PC-9 (cell line): Measurements from ENCODE around the gene GCNT2. TPM values are rescaled to one million over a fixed set of nuclear protein-coding genes. Genes with fewer than 3 reads are reported as not detected.

ENCODE experiments used
- BruUV-seq: library from RNA; stranded (reverse); fragments of 400-500 nt; replicated peaks from 2 replicates; lab custom pipeline; 2021; lab: Mats Ljungman, UMichigan
- CTCF ChIA-PET: fragments of 300-600 bp; sonication (Branson Sonifier 250); formaldehyde crosslinking; loops from one replicate; lab custom pipeline; 2022; ENCODE audit warnings: antibody characterized with exemption; lab: Charles Lee
- POLR2A ChIA-PET: fragments of 300-600 bp; sonication (Branson Sonifier 250); formaldehyde crosslinking; loops from one replicate; lab custom pipeline; 2022; ENCODE audit warnings: antibody characterized with exemption; ENCODE audit not compliant: unreplicated experiment; lab: Charles Lee
- DNase-seq, 2 experiments: peaks; one replicate each; pipeline versions ENCODE4 v3.0.0 to v3.0.0-alpha.2; 2015 to 2022; ENCODE audit warnings: mixed read lengths in 1 of 2
- H2AFZ ChIP-seq: fragments of 200-600 bp; sonication (generic); 2 replicates; pipeline ENCODE4 v1.8.1; 2017; ENCODE audit warnings: antibody characterized with exemption
- H3F3A ChIP-seq: fragments of 200-600 bp; sonication (generic); 2 replicates; pipeline ENCODE4 v1.8.1; 2017; ENCODE audit warnings: antibody characterized with exemption, mild to moderate bottlenecking, low read depth; ENCODE audit not compliant: insufficient read depth
- H3K27ac ChIP-seq: fragments of 200-600 bp; sonication (generic); 2 replicates; pipeline ENCODE4 v1.6.1; 2016; ENCODE audit warnings: mixed run types
- H3K27me3 ChIP-seq: fragments of 200-600 bp; sonication (generic); 2 replicates; pipeline ENCODE4 v1.6.1; 2016; ENCODE audit warnings: low read depth, mixed run types; ENCODE audit not compliant: insufficient read depth
- H3K36me3 ChIP-seq: fragments of 200-600 bp; sonication (generic); 2 replicates; pipeline ENCODE4 v1.6.1; 2016; ENCODE audit warnings: low read depth, mixed run types
- H3K4me1 ChIP-seq: fragments of 200-600 bp; sonication (generic); replicated peaks from 2 replicates; pipeline ENCODE4 v1.6.1; 2016; ENCODE audit warnings: mixed run types; ENCODE audit not compliant: insufficient read depth
- H3K4me2 ChIP-seq: fragments of 200-600 bp; sonication (generic); 2 replicates; pipeline ENCODE4 v1.6.1; 2017; ENCODE audit warnings: mixed run types
- H3K4me3 ChIP-seq: fragments of 200-600 bp; sonication (generic); 2 replicates; pipeline ENCODE4 v1.6.1; 2016; ENCODE audit warnings: mixed run types
- H3K79me2 ChIP-seq: fragments of 200-600 bp; sonication (generic); 2 replicates; pipeline ENCODE4 v1.6.1; 2017; ENCODE audit warnings: low read depth, mixed run types
- H3K9me2 ChIP-seq: fragments of 200-600 bp; sonication (generic); 2 replicates; pipeline ENCODE4 v1.8.1; 2017; ENCODE audit warnings: mild to moderate bottlenecking; ENCODE audit not compliant: insufficient read depth
- H3K9me3 ChIP-seq: fragments of 200-600 bp; sonication (generic); 2 replicates; pipeline ENCODE4 v1.8.1; 2016; ENCODE audit warnings: low read depth; ENCODE audit not compliant: insufficient read depth
- H4K20me1 ChIP-seq: fragments of 200-600 bp; sonication (generic); 2 replicates; pipeline ENCODE4 v1.8.1; 2017; ENCODE audit not compliant: insufficient read depth
- EZH2 ChIP-seq: fragments of 200-600 bp; sonication (generic); IDR thresholded peaks from 2 replicates; pipeline ENCODE4 v1.8.0; 2017; ENCODE audit warnings: antibody characterized with exemption, low read depth
- intact Hi-C: fragments of 100-400 bp; cut with micrococcal nuclease; formaldehyde crosslinking; loops from one replicate; pipeline ENCODE4 v1.10.0; 2022; ENCODE audit not compliant: unreplicated experiment
- total RNA-seq: library from RNA; stranded (reverse); gene quantifications from 2 replicates; pipeline ENCODE4 v1.2.3, GENCODE V29; 2021
- TF ChIP-seq, protein P1 (sequence below): fragments of 200-600 bp; sonication (generic); conservative IDR thresholded peaks from 2 replicates; pipeline ENCODE4 v1.6.1; 2017; ENCODE audit warnings: mixed run types, antibody characterized with exemption, mild to moderate bottlenecking, moderate library complexity

The GCNT2 gene
- total RNA-seq, 1 experiment from 2014 or later: 35.7 TPM

- Histone ChIP-seq H3K4me3 (no peak overlapping the region), H3K79me2 (no peaks in the 10 kb centered on the region), H4K20me1 (no peaks in the 10 kb centered on the region), H3K9me3 (no peaks in the 10 kb centered on the region), H3K27ac (no peak overlapping the region), H3K4me1 (no peaks in the 10 kb centered on the region), H3K27me3 (no peaks in the 10 kb centered on the region), H3F3A (no peaks in the 10 kb centered on the region), H3K9me2 (no peaks in the 10 kb centered on the region), H2AFZ (no peak overlapping the region), H3K36me3 (no peaks in the 10 kb centered on the region), H3K4me2 (no peak overlapping the region)
- POLR2A ChIA-PET: no interaction called here
- intact Hi-C loops: no loop called here
- no peak for TF ChIP-seq EZH2
- TF ChIP-seq, protein P1, sequence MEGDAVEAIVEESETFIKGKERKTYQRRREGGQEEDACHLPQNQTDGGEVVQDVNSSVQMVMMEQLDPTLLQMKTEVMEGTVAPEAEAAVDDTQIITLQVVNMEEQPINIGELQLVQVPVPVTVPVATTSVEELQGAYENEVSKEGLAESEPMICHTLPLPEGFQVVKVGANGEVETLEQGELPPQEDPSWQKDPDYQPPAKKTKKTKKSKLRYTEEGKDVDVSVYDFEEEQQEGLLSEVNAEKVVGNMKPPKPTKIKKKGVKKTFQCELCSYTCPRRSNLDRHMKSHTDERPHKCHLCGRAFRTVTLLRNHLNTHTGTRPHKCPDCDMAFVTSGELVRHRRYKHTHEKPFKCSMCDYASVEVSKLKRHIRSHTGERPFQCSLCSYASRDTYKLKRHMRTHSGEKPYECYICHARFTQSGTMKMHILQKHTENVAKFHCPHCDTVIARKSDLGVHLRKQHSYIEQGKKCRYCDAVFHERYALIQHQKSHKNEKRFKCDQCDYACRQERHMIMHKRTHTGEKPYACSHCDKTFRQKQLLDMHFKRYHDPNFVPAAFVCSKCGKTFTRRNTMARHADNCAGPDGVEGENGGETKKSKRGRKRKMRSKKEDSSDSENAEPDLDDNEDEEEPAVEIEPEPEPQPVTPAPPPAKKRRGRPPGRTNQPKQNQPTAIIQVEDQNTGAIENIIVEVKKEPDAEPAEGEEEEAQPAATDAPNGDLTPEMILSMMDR: no peak
- DNase-seq: no peak
- CTCF ChIA-PET: interaction anchor here (0.6 kb wide), 1 partner anchor 102 kb away, joined by 5 read pairs; no protein-coding TSS in a partner anchor
- no TSS peak for BruUV-seq
These were observed 62.4 kb downstream of the GCNT2 start for GRCh38 chr6:10583509-10583901.

DNA sequence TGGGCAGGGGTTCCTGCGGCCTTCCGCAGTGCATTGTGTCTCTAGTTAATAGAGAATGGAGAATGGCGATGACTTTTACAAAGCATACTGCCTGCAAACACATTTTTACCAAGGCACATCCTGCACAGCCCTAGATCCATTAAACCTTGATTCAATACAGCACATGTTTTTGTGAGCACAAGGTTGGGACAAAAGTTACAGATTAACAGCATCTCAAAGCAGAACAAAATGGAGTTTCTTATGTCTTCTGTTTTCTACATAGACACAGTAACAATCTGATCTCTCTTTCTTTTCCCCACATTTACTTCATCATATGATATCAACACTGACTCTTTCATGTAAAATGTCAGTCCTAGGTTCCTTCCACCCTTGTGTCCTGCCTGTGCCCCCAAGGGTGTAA lies 63.5 kb downstream of the GCNT2 start:
- H3K4me3 ChIP-seq: no peak overlapping the region
- H3K27ac ChIP-seq: no peak overlapping the region
- intact Hi-C loops: no loop called here
- no peak for DNase-seq
- no peaks in the 10 kb centered on the region for H3K9me3 ChIP-seq
- no peaks in the 10 kb centered on the region for H3K36me3 ChIP-seq
- H3K4me2 ChIP-seq: no peak overlapping the region
- no TSS peak for BruUV-seq
- H3F3A ChIP-seq: no peaks in the 10 kb centered on the region
- H3K27me3 ChIP-seq: no peaks in the 10 kb centered on the region
- ChIA-PET POLR2A (no interaction called here), CTCF (no interaction called here)
- H2AFZ ChIP-seq: no peak overlapping the region
- H3K4me1 ChIP-seq: no peaks in the 10 kb centered on the region
- TF ChIP-seq EZH2: no peak
- TF ChIP-seq, protein P1: no peak
- H4K20me1 ChIP-seq: no peaks in the 10 kb centered on the region
- H3K9me2 ChIP-seq: no peaks in the 10 kb centered on the region
- H3K79me2 ChIP-seq: no peaks in the 10 kb centered on the region

DNA sequence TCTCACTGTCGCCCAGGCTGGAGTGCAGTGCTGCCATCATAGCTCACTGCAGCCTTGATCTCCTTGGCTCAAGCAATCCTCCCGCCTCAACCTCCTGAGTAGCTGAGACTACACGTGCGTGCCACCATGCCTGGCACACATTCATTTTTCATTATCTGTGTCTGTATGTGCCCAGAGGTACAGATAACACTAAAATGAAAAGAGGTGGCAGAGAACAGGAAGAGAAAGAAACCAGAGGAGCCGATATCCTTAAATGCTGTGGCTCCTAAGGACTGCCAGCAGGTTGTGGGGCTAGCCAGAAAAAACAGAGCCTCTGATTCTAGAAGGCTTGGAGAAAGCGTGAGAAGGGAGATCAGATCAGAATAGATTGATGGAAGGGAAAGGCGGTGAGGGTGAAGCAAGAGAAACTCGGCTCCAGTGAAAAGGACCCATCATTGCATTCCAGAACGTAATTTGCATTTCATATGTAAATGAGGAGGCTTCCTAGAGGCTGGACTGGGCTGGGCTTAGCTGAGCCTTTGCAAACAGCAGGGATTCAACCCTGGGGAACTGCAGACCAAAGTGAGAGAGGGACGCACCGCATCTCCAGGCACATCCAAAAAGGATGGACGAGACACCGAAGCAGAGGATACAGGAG lies 64.2 kb downstream of the GCNT2 start:
- BruUV-seq: no TSS peak
- POLR2A ChIA-PET: no interaction called here
- intact Hi-C loops: no loop called here

More for the DNA sequence above, 64.2 kb downstream of the GCNT2 start:
- Histone ChIP-seq H4K20me1 (no peaks in the 10 kb centered on the region), H3K4me2 (no peak overlapping the region), H3F3A (no peaks in the 10 kb centered on the region), H3K9me3 (no peaks in the 10 kb centered on the region), H3K27ac (no peak overlapping the region), H3K36me3 (no peaks in the 10 kb centered on the region), H3K4me3 (no peak overlapping the region), H3K9me2 (no peaks in the 10 kb centered on the region), H3K79me2 (no peaks in the 10 kb centered on the region), H3K27me3 (no peaks in the 10 kb centered on the region), H3K4me1 (no peaks in the 10 kb centered on the region), H2AFZ (no peak overlapping the region)
- no peak for TF ChIP-seq EZH2
- TF ChIP-seq, protein P1: no peak
- CTCF ChIA-PET: no interaction called here
- DNase-seq: no peak
